ENCODE data around the gene L3MBTL4.

The L3MBTL4 gene

GRCh38 chr18:5983488-5983887 is 431.2 kb downstream of the L3MBTL4 start:
- Histone ChIP-seq H4K91ac (ENCODE audit: low read length) (no peak overlapping the region), H2BK12ac (ENCODE audit: low read length in 2 of 2) (no peak overlapping the region), H3K27ac (ENCODE audit: low read length, poor library complexity, severe bottlenecking) (no peak overlapping the region), H2AFZ (ENCODE audit: low read depth, low read length) (no peak overlapping the region), H3K23ac (ENCODE audit: low read length in 2 of 2) (no peak overlapping the region), H3K18ac (ENCODE audit: low read depth in 1 of 2, low read length in 2 of 2) (no peak overlapping the region), H3K14ac (ENCODE audit: low read length in 2 of 2) (no peak overlapping the region), H3K4me1 (ENCODE audit: control insufficient read depth, insufficient read depth, low read depth, low read length) (no peaks in the 10 kb centered on the region), H3K4me3 (ENCODE audit: insufficient read depth in 1 of 2, low read depth in 1 of 2, low read length in 2 of 2) (no peak overlapping the region), H3K4me2 (ENCODE audit: low read length, poor library complexity, severe bottlenecking) (no peak overlapping the region), H3K4ac (ENCODE audit: low read depth in 1 of 2, low read length in 2 of 2) (no peak overlapping the region), H2BK15ac (ENCODE audit: low read depth, poor library complexity, severe bottlenecking) (no peak overlapping the region), H2AK5ac (ENCODE audit: low read length, severe bottlenecking) (no peak overlapping the region), H2BK120ac (ENCODE audit: low read depth, low read length) (no peak overlapping the region), H3K27me3 (ENCODE audit: control insufficient read depth in 1 of 2, insufficient read depth in 1 of 2, low read length in 2 of 2) (no peaks in the 10 kb centered on the region), H3K79me1 (replicated peaks; ENCODE audit: low read length, poor library complexity, severe bottlenecking) (no peaks in the 10 kb centered on the region), H3K9ac (ENCODE audit: low read length) (no peak overlapping the region), H3K36me3 (ENCODE audit: control insufficient read depth in 1 of 2, insufficient read depth in 2 of 2, low read depth in 1 of 2, low read length in 2 of 2) (no peaks in the 10 kb centered on the region), H3K9me3 (ENCODE audit: control insufficient read depth, low read length) (no peaks in the 10 kb centered on the region), H2BK5ac (ENCODE audit: low read depth, low read length, poor library complexity, severe bottlenecking) (no peak overlapping the region), H4K8ac (ENCODE audit: low read length) (no peak overlapping the region)
- no peak for DNase-seq
- WGBS = 8% methylated on average over 4 of the region's 4 CpGs

- H2BK12ac ChIP-seq (ENCODE audit: low read length in 2 of 2) = no peak overlapping the region
- no peak overlapping the region for H3K4me2 ChIP-seq (ENCODE audit: low read length, poor library complexity, severe bottlenecking)
- H3K23ac ChIP-seq (ENCODE audit: low read length in 2 of 2) = no peak overlapping the region
- no peaks in the 10 kb centered on the region for H3K4me1 ChIP-seq (ENCODE audit: control insufficient read depth, insufficient read depth, low read depth, low read length)
- no peak overlapping the region for H3K27ac ChIP-seq (ENCODE audit: low read length, poor library complexity, severe bottlenecking)
- no peak overlapping the region for H2AK5ac ChIP-seq (ENCODE audit: low read length, severe bottlenecking)
- H3K79me1 ChIP-seq (replicated peaks; ENCODE audit: low read length, poor library complexity, severe bottlenecking) = no peaks in the 10 kb centered on the region
- no peak overlapping the region for H3K9ac ChIP-seq (ENCODE audit: low read length)
- H4K8ac ChIP-seq (ENCODE audit: low read length) = no peak overlapping the region
- no peak overlapping the region for H2BK15ac ChIP-seq (ENCODE audit: low read depth, poor library complexity, severe bottlenecking)
- H3K27me3 ChIP-seq (ENCODE audit: control insufficient read depth in 1 of 2, insufficient read depth in 1 of 2, low read length in 2 of 2) = no peaks in the 10 kb centered on the region
- DNase-seq = no peak
- no peak overlapping the region for H3K18ac ChIP-seq (ENCODE audit: low read depth in 1 of 2, low read length in 2 of 2)
- no peak overlapping the region for H2BK120ac ChIP-seq (ENCODE audit: low read depth, low read length)
- H3K9me3 ChIP-seq (ENCODE audit: control insufficient read depth, low read length) = no peaks in the 10 kb centered on the region
- WGBS = 74% methylated on average over 3 of the region's 3 CpGs
- no peak overlapping the region for H4K91ac ChIP-seq (ENCODE audit: low read length)
- H2AFZ ChIP-seq (ENCODE audit: low read depth, low read length) = no peak overlapping the region
- no peak overlapping the region for H3K4me3 ChIP-seq (ENCODE audit: insufficient read depth in 1 of 2, low read depth in 1 of 2, low read length in 2 of 2)
- H3K4ac ChIP-seq (ENCODE audit: low read depth in 1 of 2, low read length in 2 of 2) = no peak overlapping the region
- no peaks in the 10 kb centered on the region for H3K36me3 ChIP-seq (ENCODE audit: control insufficient read depth in 1 of 2, insufficient read depth in 2 of 2, low read depth in 1 of 2, low read length in 2 of 2)
- no peak overlapping the region for H3K14ac ChIP-seq (ENCODE audit: low read length in 2 of 2)
- H2BK5ac ChIP-seq (ENCODE audit: low read depth, low read length, poor library complexity, severe bottlenecking) = no peak overlapping the region
Measured at GRCh38 chr18:5982332-5982731, 432.4 kb downstream of the L3MBTL4 start.

GRCh38 chr18:5980721-5981120 is 434.0 kb downstream of the L3MBTL4 start:
- Histone ChIP-seq H3K18ac (ENCODE audit: low read depth in 1 of 2, low read length in 2 of 2) (no peak overlapping the region), H3K27ac (ENCODE audit: low read length, poor library complexity, severe bottlenecking) (no peak overlapping the region), H3K4ac (ENCODE audit: low read depth in 1 of 2, low read length in 2 of 2) (no peak overlapping the region), H2BK120ac (ENCODE audit: low read depth, low read length) (no peak overlapping the region), H3K36me3 (ENCODE audit: control insufficient read depth in 1 of 2, insufficient read depth in 2 of 2, low read depth in 1 of 2, low read length in 2 of 2) (no peaks in the 10 kb centered on the region), H3K9me3 (ENCODE audit: control insufficient read depth, low read length) (no peaks in the 10 kb centered on the region), H3K27me3 (ENCODE audit: control insufficient read depth in 1 of 2, insufficient read depth in 1 of 2, low read length in 2 of 2) (peaks cover 0 to 4% of the 10 kb centered on the region in 2 experiments), H3K23ac (ENCODE audit: low read length in 2 of 2) (no peak overlapping the region), H3K4me3 (ENCODE audit: insufficient read depth in 1 of 2, low read depth in 1 of 2, low read length in 2 of 2) (no peak overlapping the region), H2AK5ac (ENCODE audit: low read length, severe bottlenecking) (no peak overlapping the region), H2BK5ac (ENCODE audit: low read depth, low read length, poor library complexity, severe bottlenecking) (no peak overlapping the region), H3K9ac (ENCODE audit: low read length) (no peak overlapping the region), H2BK12ac (ENCODE audit: low read length in 2 of 2) (no peak overlapping the region), H3K14ac (ENCODE audit: low read length in 2 of 2) (no peak overlapping the region), H3K79me1 (replicated peaks; ENCODE audit: low read length, poor library complexity, severe bottlenecking) (no peaks in the 10 kb centered on the region), H4K91ac (ENCODE audit: low read length) (no peak overlapping the region), H2BK15ac (ENCODE audit: low read depth, poor library complexity, severe bottlenecking) (no peak overlapping the region), H3K4me1 (ENCODE audit: control insufficient read depth, insufficient read depth, low read depth, low read length) (no peaks in the 10 kb centered on the region), H2AFZ (ENCODE audit: low read depth, low read length) (no peak overlapping the region), H3K4me2 (ENCODE audit: low read length, poor library complexity, severe bottlenecking) (no peak overlapping the region), H4K8ac (ENCODE audit: low read length) (no peak overlapping the region)
- DNase-seq = no peak
- WGBS = 88% methylated on average over 5 of the region's 5 CpGs

- H2BK12ac ChIP-seq (ENCODE audit: low read length in 2 of 2) = no peak overlapping the region
- no peak for DNase-seq
- H3K4me1 ChIP-seq (ENCODE audit: control insufficient read depth, insufficient read depth, low read depth, low read length) = peaks cover 2% of the 10 kb centered on the region
- no peak overlapping the region for H2AFZ ChIP-seq (ENCODE audit: low read depth, low read length)
- no peak overlapping the region for H3K14ac ChIP-seq (ENCODE audit: low read length in 2 of 2)
- H3K18ac ChIP-seq (ENCODE audit: low read depth in 1 of 2, low read length in 2 of 2) = no peak overlapping the region
- H3K79me1 ChIP-seq (replicated peaks; ENCODE audit: low read length, poor library complexity, severe bottlenecking) = no peaks in the 10 kb centered on the region
- peaks cover 0 to 4% of the 10 kb centered on the region in 2 experiments for H3K27me3 ChIP-seq (ENCODE audit: control insufficient read depth in 1 of 2, insufficient read depth in 1 of 2, low read length in 2 of 2)
- no peak overlapping the region for H2BK120ac ChIP-seq (ENCODE audit: low read depth, low read length)
- no peak overlapping the region for H4K8ac ChIP-seq (ENCODE audit: low read length)
- no peak overlapping the region for H3K9ac ChIP-seq (ENCODE audit: low read length)
- H3K27ac ChIP-seq (ENCODE audit: low read length, poor library complexity, severe bottlenecking) = no peak overlapping the region
- WGBS = 84% methylated on average over 9 of the region's 9 CpGs
- H3K23ac ChIP-seq (ENCODE audit: low read length in 2 of 2) = no peak overlapping the region
- H3K36me3 ChIP-seq (ENCODE audit: control insufficient read depth in 1 of 2, insufficient read depth in 2 of 2, low read depth in 1 of 2, low read length in 2 of 2) = no peaks in the 10 kb centered on the region
- no peak overlapping the region for H3K4me3 ChIP-seq (ENCODE audit: insufficient read depth in 1 of 2, low read depth in 1 of 2, low read length in 2 of 2)
- no peak overlapping the region for H2BK5ac ChIP-seq (ENCODE audit: low read depth, low read length, poor library complexity, severe bottlenecking)
- H3K9me3 ChIP-seq (ENCODE audit: control insufficient read depth, low read length) = no peaks in the 10 kb centered on the region
- H2BK15ac ChIP-seq (ENCODE audit: low read depth, poor library complexity, severe bottlenecking) = no peak overlapping the region
- no peak overlapping the region for H3K4me2 ChIP-seq (ENCODE audit: low read length, poor library complexity, severe bottlenecking)
- no peak overlapping the region for H3K4ac ChIP-seq (ENCODE audit: low read depth in 1 of 2, low read length in 2 of 2)
- H4K91ac ChIP-seq (ENCODE audit: low read length) = no peak overlapping the region
- H2AK5ac ChIP-seq (ENCODE audit: low read length, severe bottlenecking) = no peak overlapping the region
Measured at GRCh38 chr18:5979971-5980457, 434.7 kb downstream of the L3MBTL4 start.
